ENCODE data around the gene CLTA.

- TF ChIP-seq CTCF (conservative IDR thresholded peaks at IDR 0.05 in 1 of 2, IDR thresholded peaks at IDR 0.05 in 1 of 2; ENCODE audit: extremely low read depth in 1 of 2, insufficient read depth in 1 of 2, low read depth in 1 of 2, low read length in 2 of 2) = no peak
- no peak for TF ChIP-seq EZH2 (IDR thresholded peaks at IDR 0.05; ENCODE audit: borderline replicate concordance, low read length)
Measured at GRCh38 chr9:36207016-36207415, 16.3 kb downstream of the CLTA start.

All from mammary epithelial cell (primary cell).